Transverse colon (tissue), 4 donors: ENCODE measurements around the gene RGS16. TPM values are rescaled to one million over a fixed set of nuclear protein-coding genes. Genes with fewer than 3 reads are reported as not detected.
A peak's percentile ranks its signal among the peaks of the same experiment; 100 is the strongest.

ENCODE experiments used
- DNase-seq: peaks from one replicate; pipeline ENCODE4 v3.0.0-alpha.2; 2019
- H3K27ac ChIP-seq, 4 donors: fragments of 200-600 bp; sonication (generic); 2 replicates each; pipeline ENCODE4 v1.5.1; 2016 to 2018; ENCODE audit warnings: inconsistent platforms in 4 of 4
- H3K27me3 ChIP-seq: fragments of 200-600 bp; sonication (generic); 2 replicates; pipeline ENCODE4 v1.5.1; 2017; ENCODE audit warnings: inconsistent platforms
- H3K36me3 ChIP-seq, 4 donors: fragments of 200-600 bp; sonication (generic); 2 replicates each; pipeline ENCODE4 v1.5.1; 2017 to 2019; ENCODE audit warnings: inconsistent platforms in 4 of 4
- H3K4me1 ChIP-seq, 4 donors: fragments of 200-600 bp; sonication (generic); 2 replicates each; pipeline ENCODE4 v1.5.1; 2017 to 2020; ENCODE audit warnings: inconsistent platforms in 4 of 4
- H3K4me3 ChIP-seq, 4 donors: fragments of 200-600 bp; sonication (generic); 1 replicate in 1 of 4; 2 replicates in 3 of 4; pipeline versions ENCODE4 v1.5.1 to v1.6.1; 2017 to 2019; ENCODE audit warnings: inconsistent platforms in 4 of 4
- H3K9me3 ChIP-seq, 2 donors: fragments of 200-600 bp; sonication (generic); 2 replicates each; pipeline ENCODE4 v1.5.1; 2017 to 2019; ENCODE audit warnings: inconsistent platforms in 2 of 2
- EP300 ChIP-seq: sonication (generic); formaldehyde crosslinking; IDR thresholded peaks from one replicate; pipeline ENCODE4 v1.6.1; 2017; ENCODE audit warnings: antibody characterized with exemption, low read depth
- POLR2A ChIP-seq: fragments of 450-650 bp; IDR thresholded peaks from one replicate; pipeline ENCODE4 v1.6.1; 2016; ENCODE audit warnings: antibody characterized with exemption, mild to moderate bottlenecking, moderate library complexity
- POLR2AphosphoS5 ChIP-seq, 3 donors: sonication (generic); formaldehyde crosslinking; IDR thresholded peaks; one replicate each; pipeline ENCODE4 v1.6.1; 2016; ENCODE audit warnings: antibody characterized with exemption in 3 of 3
- WGBS, 2 donors: methylation state at CpG; one replicate each; pipeline ENCODE4 v1.1.5; 2018; ENCODE audit warnings: low coverage in 1 of 2; 5-methylcytosine and 5-hydroxymethylcytosine counted together
- in situ Hi-C, 4 donors: fragments of 200-750 bp; cut with MboI; loops; one replicate each; pipeline versions ENCODE4 v1.15.0 to v1.15.1; 2017; ENCODE audit warnings: low sequenced_read_pairs in 3 of 4, low pct_ligation_motif_present in 1 of 4, low pct_unique_long_range_greater_than_20kb in 1 of 4
- intact Hi-C: fragments of 100-400 bp; cut with DNase I; formaldehyde crosslinking; loops from one replicate; pipeline ENCODE4 v1.15.1; 2023; ENCODE audit warnings: low total_unique reads
- total RNA-seq, 4 donors: library from RNA; depleted of rRNA; stranded (reverse); fragments of >200 nt; gene quantifications; one replicate each; pipeline ENCODE4 v1.1.0, GENCODE V29; 2016
- TF ChIP-seq, protein P1 (sequence below), 5 experiments: fragments of 200-600 bp in 3 of 5; fragments of 450-650 bp in 2 of 5; sonication (generic) in 3 of 5; IDR thresholded peaks; 1 replicate in 2 of 5; 2 replicates in 3 of 5; pipeline ENCODE4 v1.5.1; 2016 to 2017; ENCODE audit warnings: antibody characterized with exemption in 5 of 5, inconsistent platforms in 3 of 5, mild to moderate bottlenecking in 2 of 5, moderate library complexity in 1 of 5

Gene RGS16
- total RNA-seq, 4 donors from 2014 or later = 0.82 to 3.0 (median 1.7) TPM; not detected in 1

DNA sequence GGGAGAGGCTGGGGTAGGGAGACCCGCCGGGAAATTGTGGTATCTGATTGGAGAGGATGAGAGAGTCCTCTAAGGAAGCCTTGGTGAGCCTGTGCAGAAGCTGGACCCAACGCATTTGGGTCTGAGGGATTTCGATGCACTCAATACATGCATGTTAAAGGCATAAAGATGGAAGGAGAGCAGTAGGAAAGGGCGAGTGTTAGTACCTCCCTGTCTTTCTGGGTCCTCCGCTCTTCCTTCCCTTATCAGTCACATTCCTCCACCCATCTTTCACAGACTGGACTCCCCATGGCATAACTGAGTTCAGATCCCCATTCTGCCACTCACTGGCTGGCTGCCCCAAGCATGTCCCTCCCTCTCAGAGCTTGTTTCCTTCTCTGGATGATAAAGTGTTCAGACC lies 7.3 kb downstream of the RGS16 start:
- no peak overlapping the region for H3K4me3 ChIP-seq
- no peaks in the 10 kb centered on the region for H3K4me1 ChIP-seq
- no peaks in the 10 kb centered on the region for H3K27me3 ChIP-seq
- H3K27ac ChIP-seq = no peak overlapping the region
- intact Hi-C loops = no loop called here
- no peak for TF ChIP-seq POLR2AphosphoS5 (IDR thresholded peaks at IDR 0.05)
- no peaks in the 10 kb centered on the region for H3K9me3 ChIP-seq
- 94 to 95% methylated on average over 6 of the region's 6 CpGs for WGBS, 2 donors
- in situ Hi-C loops = loop anchor here in 3 of 4 donors (5.0 to 25.0 kb wide), 4 partner anchors 152 to 510 kb away; partner anchors contain the start of gene NPL (in 1 of the 3)
- DNase-seq = no peak
- H3K36me3 ChIP-seq = no peaks in the 10 kb centered on the region

GRCh38 chr1:182595641-182596240 lies 8.4 kb downstream of the RGS16 start:
- H3K27ac ChIP-seq = no peak overlapping the region
- H3K9me3 ChIP-seq = no peaks in the 10 kb centered on the region
- intact Hi-C loops (no loop called here), in situ Hi-C loops (loop anchor here in 3 of 4 donors (5.0 to 25.0 kb wide), 4 partner anchors 151 to 508 kb away; partner anchors contain the start of gene NPL (in 1 of the 3))
- H3K27me3 ChIP-seq = no peaks in the 10 kb centered on the region
- H3K4me3 ChIP-seq = no peak overlapping the region
- DNase-seq = peak; percentile 79
- TF ChIP-seq EP300 = no peak
- TF ChIP-seq, protein P1, sequence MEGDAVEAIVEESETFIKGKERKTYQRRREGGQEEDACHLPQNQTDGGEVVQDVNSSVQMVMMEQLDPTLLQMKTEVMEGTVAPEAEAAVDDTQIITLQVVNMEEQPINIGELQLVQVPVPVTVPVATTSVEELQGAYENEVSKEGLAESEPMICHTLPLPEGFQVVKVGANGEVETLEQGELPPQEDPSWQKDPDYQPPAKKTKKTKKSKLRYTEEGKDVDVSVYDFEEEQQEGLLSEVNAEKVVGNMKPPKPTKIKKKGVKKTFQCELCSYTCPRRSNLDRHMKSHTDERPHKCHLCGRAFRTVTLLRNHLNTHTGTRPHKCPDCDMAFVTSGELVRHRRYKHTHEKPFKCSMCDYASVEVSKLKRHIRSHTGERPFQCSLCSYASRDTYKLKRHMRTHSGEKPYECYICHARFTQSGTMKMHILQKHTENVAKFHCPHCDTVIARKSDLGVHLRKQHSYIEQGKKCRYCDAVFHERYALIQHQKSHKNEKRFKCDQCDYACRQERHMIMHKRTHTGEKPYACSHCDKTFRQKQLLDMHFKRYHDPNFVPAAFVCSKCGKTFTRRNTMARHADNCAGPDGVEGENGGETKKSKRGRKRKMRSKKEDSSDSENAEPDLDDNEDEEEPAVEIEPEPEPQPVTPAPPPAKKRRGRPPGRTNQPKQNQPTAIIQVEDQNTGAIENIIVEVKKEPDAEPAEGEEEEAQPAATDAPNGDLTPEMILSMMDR (IDR thresholded peaks at IDR 0.05) = peak; percentile 74 to 89 (median 83)
- H3K36me3 ChIP-seq = no peaks in the 10 kb centered on the region
- WGBS, 2 donors = 38% methylated on average over 4 of the region's 4 CpGs
- H3K4me1 ChIP-seq = no peaks in the 10 kb centered on the region

- in situ Hi-C loops (loop anchor here (10.0 to 25.0 kb wide), 3 partner anchors 145 to 503 kb away; no protein-coding TSS in a partner anchor), intact Hi-C loops (no loop called here)
- Histone ChIP-seq H3K9me3 (no peaks in the 10 kb centered on the region), H3K36me3 (no peaks in the 10 kb centered on the region), H3K27ac (peak overlapping the region in 3 of 4 donors; percentile 97 to 99 (median 98)), H3K4me1 (peaks cover 5 to 24% (median 12%) of the 10 kb centered on the region in 4 donors), H3K27me3 (no peaks in the 10 kb centered on the region), H3K4me3 (no peak overlapping the region)
- no peak for DNase-seq
- TF ChIP-seq POLR2AphosphoS5 (IDR thresholded peaks at IDR 0.05) (no peak), POLR2A (no peak), EP300 (no peak)
- TF ChIP-seq, protein P1 (IDR thresholded peaks at IDR 0.05) = no peak
- WGBS, 2 donors = 95 to 100% methylated on average over 1 to 5 of the region's 5 CpGs
Observed at GRCh38 chr1:182589931-182590330, 14.3 kb downstream of the RGS16 start.

- TF ChIP-seq POLR2A (no peak), EP300 (no peak), POLR2AphosphoS5 (IDR thresholded peaks at IDR 0.05) (no peak)
- TF ChIP-seq, protein P1 (IDR thresholded peaks at IDR 0.05) = no peak
- Histone ChIP-seq H3K27me3 (no peaks in the 10 kb centered on the region), H3K36me3 (no peaks in the 10 kb centered on the region), H3K27ac (peak overlapping the region; percentile 97 to 99 (median 98)), H3K4me1 (peaks cover 5 to 28% (median 15%) of the 10 kb centered on the region in 4 donors), H3K4me3 (peak overlapping the region in 2 of 4 donors; percentile 71 to 87), H3K9me3 (no peaks in the 10 kb centered on the region)
- in situ Hi-C loops = loop anchor here (10.0 to 25.0 kb wide), 2 partner anchors 495 to 502 kb away; no protein-coding TSS in a partner anchor
- intact Hi-C loops = no loop called here
- no peak for DNase-seq
- 95 to 100% methylated on average over 2 to 3 of the region's 3 CpGs for WGBS, 2 donors
Observed at GRCh38 chr1:182589520-182589919, 14.7 kb downstream of the RGS16 start.
